Epithelial cell of umbilical artery (primary cell): ENCODE data around the gene CFAP20. TPM values are rescaled to one million over a fixed set of nuclear protein-coding genes. Genes with fewer than 3 reads are reported as not detected.

Experiments used
- total RNA-seq: library from RNA; depleted of rRNA; stranded (reverse); fragments of >200 nt; gene quantifications from 2 replicates; pipeline ENCODE4 v1.2.3, GENCODE V29; 2014

CFAP20 gene
- 45.8 and 67.0 TPM in 2 replicates for total RNA-seq

GRCh38 chr16:58129097-58129936 is at the start of gene CFAP20:
Gene CFAP20 (minus strand): TSS chr16:58129381. CDS start chr16:58129115, 266 bp downstream.

Other genes starting within 250 kb of the CFAP20 start
- gene CNGB1, start 158.3 kb downstream of the CFAP20 start, total RNA-seq, result not detected in 2 replicates
- gene ZNF319, start 128.7 kb downstream of the CFAP20 start, total RNA-seq, result 1.3 and 1.7 TPM in 2 replicates
- gene USB1, start 128.0 kb downstream of the CFAP20 start, total RNA-seq, result 41.6 and 69.3 TPM in 2 replicates
- 4.4 and 4.9 TPM in 2 replicates for gene MMP15, start 103.6 kb downstream of the CFAP20 start, total RNA-seq
- 29.8 and 33.1 TPM in 2 replicates for gene CSNK2A2, start 68.7 kb upstream of the CFAP20 start, total RNA-seq
- not detected in 2 replicates for gene PRSS54, start 165.6 kb upstream of the CFAP20 start, total RNA-seq